ENCODE results near the gene TTC33.
"Not testable (repeated sequence)": the region's sequence is repeated elsewhere in the genome, so short reads cannot be mapped to it uniquely, and the experiment has no call there.

TTC33 gene

DNA sequence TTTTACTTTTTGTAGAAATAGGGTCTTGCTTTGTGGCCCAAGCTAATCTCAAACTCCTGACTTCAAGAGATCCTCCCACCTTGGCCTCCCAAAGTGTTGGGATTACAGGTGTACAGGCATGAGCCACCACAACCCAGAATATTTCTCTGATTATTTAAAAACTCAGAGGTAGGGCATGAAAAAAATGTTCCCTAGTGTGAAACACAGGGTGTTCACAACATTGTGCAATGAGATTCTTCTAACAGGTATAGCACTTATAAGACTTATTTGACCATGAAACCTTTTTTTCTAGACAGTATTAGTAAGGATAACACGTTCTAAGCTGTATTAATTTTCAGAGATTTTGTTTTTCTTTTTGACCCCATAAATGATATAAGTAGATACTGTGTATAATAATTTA lies 89.1 kb downstream of the TTC33 start:
- Histone ChIP-seq H3K36me3 (no peaks in the 10 kb centered on the region), H3K4me3 (no peak overlapping the region), H3K27me3 (no peaks in the 10 kb centered on the region), H3K9me3 (no peaks in the 10 kb centered on the region), H3K4me1 (no peaks in the 10 kb centered on the region), H3K27ac (no peak overlapping the region)
- intact Hi-C loops (cut with DNase I; ENCODE audit: low total_unique reads): no loop called here
- TF ChIP-seq, protein P1, sequence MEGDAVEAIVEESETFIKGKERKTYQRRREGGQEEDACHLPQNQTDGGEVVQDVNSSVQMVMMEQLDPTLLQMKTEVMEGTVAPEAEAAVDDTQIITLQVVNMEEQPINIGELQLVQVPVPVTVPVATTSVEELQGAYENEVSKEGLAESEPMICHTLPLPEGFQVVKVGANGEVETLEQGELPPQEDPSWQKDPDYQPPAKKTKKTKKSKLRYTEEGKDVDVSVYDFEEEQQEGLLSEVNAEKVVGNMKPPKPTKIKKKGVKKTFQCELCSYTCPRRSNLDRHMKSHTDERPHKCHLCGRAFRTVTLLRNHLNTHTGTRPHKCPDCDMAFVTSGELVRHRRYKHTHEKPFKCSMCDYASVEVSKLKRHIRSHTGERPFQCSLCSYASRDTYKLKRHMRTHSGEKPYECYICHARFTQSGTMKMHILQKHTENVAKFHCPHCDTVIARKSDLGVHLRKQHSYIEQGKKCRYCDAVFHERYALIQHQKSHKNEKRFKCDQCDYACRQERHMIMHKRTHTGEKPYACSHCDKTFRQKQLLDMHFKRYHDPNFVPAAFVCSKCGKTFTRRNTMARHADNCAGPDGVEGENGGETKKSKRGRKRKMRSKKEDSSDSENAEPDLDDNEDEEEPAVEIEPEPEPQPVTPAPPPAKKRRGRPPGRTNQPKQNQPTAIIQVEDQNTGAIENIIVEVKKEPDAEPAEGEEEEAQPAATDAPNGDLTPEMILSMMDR (IDR thresholded peaks at IDR 0.05): no peak
- DNase-seq: no peak

DNA sequence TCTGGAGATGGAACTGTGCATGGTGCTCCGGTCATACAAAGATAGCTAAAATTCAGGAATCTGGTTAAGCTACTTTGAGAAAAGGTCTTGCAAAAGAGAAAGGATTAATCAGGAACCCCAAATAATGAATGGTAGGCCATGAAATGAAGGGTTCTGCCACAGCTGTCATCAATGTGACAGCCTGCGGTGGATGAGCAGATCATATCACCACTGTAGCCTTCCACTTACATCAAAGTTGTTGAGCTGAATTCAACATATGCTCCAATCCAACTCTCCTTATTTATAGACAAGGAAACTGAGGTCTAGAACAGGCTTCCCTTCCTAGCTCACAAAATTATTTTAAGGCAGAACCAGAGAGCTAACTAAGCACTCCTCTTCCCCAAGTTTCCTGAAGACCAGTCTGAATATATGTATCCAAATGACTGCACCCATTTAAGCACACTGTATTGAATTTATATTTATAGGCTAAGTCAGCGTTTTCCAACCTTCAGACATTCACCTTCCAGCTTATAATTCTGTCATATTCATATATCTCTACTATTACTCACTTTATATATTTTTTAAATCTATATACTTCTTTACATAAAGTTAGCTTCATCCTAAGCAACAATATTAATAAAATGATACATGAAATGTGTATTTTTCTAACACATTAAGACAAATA lies 90.0 kb downstream of the TTC33 start:
- H3K36me3 ChIP-seq: no peaks in the 10 kb centered on the region
- no peaks in the 10 kb centered on the region for H3K4me1 ChIP-seq
- no peaks in the 10 kb centered on the region for H3K9me3 ChIP-seq
- H3K4me3 ChIP-seq: no peak overlapping the region
- H3K27me3 ChIP-seq: no peaks in the 10 kb centered on the region
- DNase-seq: no peak
- intact Hi-C loops (cut with DNase I; ENCODE audit: low total_unique reads): no loop called here
- H3K27ac ChIP-seq: no peak overlapping the region
- TF ChIP-seq, protein P1 (IDR thresholded peaks at IDR 0.05): no peak

DNA sequence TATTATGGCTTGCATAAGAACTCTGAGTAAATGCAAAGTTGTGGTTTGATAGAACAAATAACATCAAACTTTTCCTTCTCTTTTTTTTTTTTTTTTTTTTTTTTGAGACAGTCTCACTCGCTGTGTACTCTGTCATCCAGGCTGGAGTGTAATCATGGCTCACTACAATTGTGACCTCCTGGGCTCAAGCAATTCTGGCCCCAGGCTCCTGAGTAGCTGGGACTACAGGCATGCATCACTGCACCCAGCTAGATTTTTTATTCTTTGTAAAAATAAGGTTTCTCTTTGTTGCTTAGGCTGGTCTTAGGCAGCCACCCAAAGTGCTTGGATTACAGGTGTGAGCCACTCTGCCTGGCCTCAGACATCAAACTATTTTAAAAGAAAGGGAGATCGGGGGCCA lies 95.0 kb downstream of the TTC33 start:
- H3K4me3 ChIP-seq: no peak overlapping the region
- TF ChIP-seq, protein P1 (IDR thresholded peaks at IDR 0.05): no peak
- no peaks in the 10 kb centered on the region for H3K27me3 ChIP-seq
- no peak for DNase-seq
- no peaks in the 10 kb centered on the region for H3K36me3 ChIP-seq
- no peak overlapping the region for H3K27ac ChIP-seq
- H3K9me3 ChIP-seq: no peaks in the 10 kb centered on the region
- no peaks in the 10 kb centered on the region for H3K4me1 ChIP-seq
- intact Hi-C loops (cut with DNase I; ENCODE audit: low total_unique reads): no loop called here

DNA sequence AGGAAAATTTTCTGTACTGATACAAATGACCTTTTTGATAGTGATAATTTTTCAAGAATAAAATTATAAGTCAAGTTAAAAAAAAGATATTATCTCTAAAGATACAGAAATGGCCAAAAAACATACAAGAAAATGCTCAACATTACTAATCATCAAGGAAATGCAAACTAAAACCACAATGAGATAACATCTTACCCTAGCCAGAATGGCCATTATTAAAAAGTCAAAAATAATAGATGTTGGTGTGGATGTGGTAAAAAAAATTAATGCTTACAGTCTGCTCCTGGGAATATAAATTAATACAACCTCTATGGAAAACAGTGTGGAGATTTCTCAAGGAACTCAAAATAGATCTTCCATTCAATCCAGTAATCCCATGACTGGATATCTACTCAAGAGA lies 99.0 kb downstream of the TTC33 start:
- no peaks in the 10 kb centered on the region for H3K27me3 ChIP-seq
- no peaks in the 10 kb centered on the region for H3K4me1 ChIP-seq
- no peak for DNase-seq
- intact Hi-C loops (cut with DNase I; ENCODE audit: low total_unique reads): no loop called here
- H3K36me3 ChIP-seq: no peaks in the 10 kb centered on the region
- no peak overlapping the region for H3K27ac ChIP-seq
- H3K4me3 ChIP-seq: no peak overlapping the region
- TF ChIP-seq, protein P1 (IDR thresholded peaks at IDR 0.05): no peak
- no peaks in the 10 kb centered on the region for H3K9me3 ChIP-seq

DNA sequence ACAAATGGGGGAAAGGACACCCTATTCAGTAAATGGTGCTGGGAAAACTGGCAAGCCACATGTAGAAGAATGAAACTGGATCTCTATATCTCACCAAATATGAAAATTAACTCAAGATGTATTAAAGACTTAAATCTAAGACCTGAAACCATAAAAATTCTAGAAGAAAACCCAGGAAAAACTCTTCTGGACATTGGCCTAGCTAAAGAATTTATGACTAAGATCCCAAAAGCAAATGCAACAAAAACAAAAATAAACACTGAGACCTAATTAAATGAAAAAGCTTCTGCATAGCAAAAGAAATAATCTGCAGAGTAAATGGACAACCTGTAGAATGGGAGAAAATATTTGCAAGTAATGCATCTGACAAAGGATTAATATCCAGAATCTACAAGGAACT lies 99.7 kb downstream of the TTC33 start:
- H3K4me1 ChIP-seq; H3K4me3 ChIP-seq; H3K27ac ChIP-seq; H3K27me3 ChIP-seq; intact Hi-C loops (cut with DNase I; ENCODE audit: low total_unique reads); H3K36me3 ChIP-seq; H3K9me3 ChIP-seq; DNase-seq: not testable (repeated sequence)

DNA sequence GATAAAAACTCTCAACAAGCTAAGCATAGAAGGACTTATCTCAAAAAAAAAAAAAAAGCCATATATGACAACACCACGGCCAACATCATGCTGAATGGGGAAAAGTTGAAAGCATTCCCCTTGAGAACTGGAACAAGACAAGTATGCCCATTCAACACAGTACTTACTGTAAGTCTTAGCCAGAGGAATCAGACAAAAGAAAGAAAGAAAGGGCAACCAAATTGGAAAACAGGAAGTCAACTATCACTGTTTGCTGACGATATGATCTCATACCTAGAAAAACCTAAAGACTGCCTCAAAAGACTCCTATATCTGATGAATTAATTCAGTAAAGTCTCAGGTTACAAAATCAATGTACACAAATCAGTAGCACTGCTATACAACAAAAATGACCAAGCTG lies 100.6 kb downstream of the TTC33 start:
- Histone ChIP-seq H3K9me3 (no peaks in the 10 kb centered on the region), H3K27me3 (no peaks in the 10 kb centered on the region), H3K27ac (no peak overlapping the region), H3K4me1 (no peaks in the 10 kb centered on the region), H3K4me3 (no peak overlapping the region), H3K36me3 (no peaks in the 10 kb centered on the region)
- intact Hi-C loops (cut with DNase I; ENCODE audit: low total_unique reads): no loop called here
- DNase-seq: no peak
- TF ChIP-seq, protein P1 (IDR thresholded peaks at IDR 0.05): no peak

Data from tibial artery (tissue), 4 donors.